22Rv1 (cell line): ENCODE measurements around the gene FMN1.

Experiments used
- CTCF ChIP-seq: fragments of 450-650 bp; IDR thresholded peaks from 2 replicates; pipeline ENCODE4 v1.5.1; 2017; ENCODE audit warnings: mild to moderate bottlenecking
- ZFX ChIP-seq: fragments of 450-650 bp; IDR thresholded peaks from 2 replicates; pipeline ENCODE4 v1.6.1; 2017; ENCODE audit warnings: antibody characterized with exemption, borderline replicate concordance

- TF ChIP-seq CTCF (no peak), ZFX (no peak)
Observed at GRCh38 chr15:32979710-32980109, 214.8 kb downstream of the FMN1 start.
